Measurements from ENCODE around the gene RFX4.
"Not testable (repeated sequence)": the region's sequence is repeated elsewhere in the genome, so short reads cannot be mapped to it uniquely, and the experiment has no call there.

RFX4 gene

GRCh38 chr12:106594447-106594846 lies 11.6 kb downstream of the RFX4 start:
- DNase-seq: no peak

DNA sequence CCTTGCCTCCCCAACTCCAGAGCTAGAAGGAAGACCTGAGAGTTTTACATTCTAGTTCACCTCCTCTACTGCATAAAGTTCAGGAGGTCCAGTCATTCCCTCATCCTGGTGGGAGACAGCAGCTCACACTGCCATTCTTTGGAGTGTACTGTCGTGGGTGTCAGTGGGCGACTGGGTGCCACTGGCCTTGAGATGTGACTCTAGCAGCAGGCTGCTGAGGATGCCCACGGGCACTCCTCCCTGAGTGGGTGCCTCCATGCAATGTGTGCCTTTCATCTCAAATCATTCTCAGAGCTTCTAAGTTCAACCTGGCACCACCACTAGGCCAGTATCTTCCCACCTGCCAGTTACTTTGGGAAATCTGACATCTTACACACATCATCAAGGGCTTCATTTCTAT lies 12.5 kb downstream of the RFX4 start:
- no peak for DNase-seq

DNA sequence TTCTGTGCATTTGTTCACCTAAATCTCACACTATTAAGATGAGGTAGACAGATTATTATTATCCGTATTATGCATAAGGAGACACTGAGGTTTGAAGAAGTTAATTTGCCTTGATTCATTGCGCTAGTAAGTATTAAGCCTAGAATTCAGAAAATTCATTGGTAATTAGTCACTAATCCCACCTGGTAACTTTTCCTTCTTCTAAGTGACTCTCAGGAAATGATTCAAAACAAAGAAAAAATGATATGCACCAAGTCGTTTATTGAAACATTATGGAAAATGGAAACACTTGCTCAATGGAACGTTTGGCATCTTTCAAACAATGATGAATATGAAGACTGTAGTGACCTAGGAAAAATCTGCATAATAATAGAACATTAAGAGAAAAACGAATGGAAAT lies 15.2 kb downstream of the RFX4 start:
- no peak for DNase-seq

GRCh38 chr12:106599302-106599701 lies 16.5 kb downstream of the RFX4 start:
- DNase-seq: no peak

DNA sequence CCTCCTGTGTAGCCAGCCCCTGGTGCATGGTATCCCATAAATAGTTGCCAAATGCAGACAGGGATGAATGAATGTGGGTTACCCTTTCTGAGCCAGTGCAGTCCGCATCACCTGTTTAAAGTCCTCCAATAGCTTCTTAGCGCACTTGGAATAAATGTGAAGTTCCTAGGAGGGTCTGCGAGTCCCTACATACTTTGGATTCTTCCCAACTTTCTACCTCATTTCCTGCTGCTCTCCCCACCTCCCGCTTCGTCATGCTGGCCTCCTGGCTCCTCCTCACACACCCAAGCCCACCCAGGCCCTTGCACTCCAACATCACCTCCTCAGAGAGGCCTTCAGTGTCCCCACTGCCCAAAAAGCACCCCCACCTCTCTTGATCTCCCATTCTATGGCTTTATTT lies 17.7 kb downstream of the RFX4 start:
- no peak for DNase-seq

DNA sequence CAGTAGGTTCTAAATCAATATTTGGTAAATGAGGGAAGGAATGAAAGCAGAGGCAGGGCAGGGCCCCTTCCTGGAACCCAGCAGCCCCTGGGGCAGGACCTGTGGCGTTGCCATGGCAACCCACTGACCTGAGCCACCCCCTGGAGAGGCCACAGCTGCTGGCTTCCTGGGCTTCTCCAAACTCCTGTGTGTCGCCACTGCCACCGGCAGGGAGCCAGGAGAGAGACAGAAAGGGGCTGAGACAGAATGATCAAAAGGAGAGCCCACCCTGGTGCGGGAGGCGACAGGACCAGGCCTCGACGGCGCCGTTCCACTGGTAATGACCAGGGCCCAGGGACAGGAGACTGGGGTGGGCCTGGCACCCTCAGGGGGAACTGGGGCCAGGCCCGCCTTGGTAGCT lies 18.2 kb downstream of the RFX4 start:
- no peak for DNase-seq

- DNase-seq: no peak
Measured at GRCh38 chr12:106601496-106601895, 18.7 kb downstream of the RFX4 start.

DNA sequence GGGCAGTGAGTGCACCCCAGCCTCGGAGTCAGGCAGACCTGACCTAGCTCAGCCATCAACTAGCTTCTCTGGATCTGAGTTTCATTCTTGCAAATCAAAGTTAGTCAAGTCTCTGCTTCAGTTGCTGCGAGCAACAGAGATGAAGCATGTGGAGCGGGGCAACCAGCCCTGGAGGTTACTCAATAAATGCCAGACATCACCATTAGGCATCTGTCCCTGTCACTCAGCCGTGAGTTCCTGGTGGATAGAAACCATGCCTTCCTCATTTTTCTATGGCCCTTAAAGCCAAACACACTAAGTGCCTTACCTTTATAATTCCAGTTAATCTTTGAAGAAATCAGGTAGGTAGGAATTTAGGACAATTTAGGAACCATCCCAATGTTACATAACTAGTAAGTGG lies 19.3 kb downstream of the RFX4 start:
- DNase-seq: no peak

GRCh38 chr12:106605254-106605653 lies 22.4 kb downstream of the RFX4 start:
- DNase-seq: no peak

DNA sequence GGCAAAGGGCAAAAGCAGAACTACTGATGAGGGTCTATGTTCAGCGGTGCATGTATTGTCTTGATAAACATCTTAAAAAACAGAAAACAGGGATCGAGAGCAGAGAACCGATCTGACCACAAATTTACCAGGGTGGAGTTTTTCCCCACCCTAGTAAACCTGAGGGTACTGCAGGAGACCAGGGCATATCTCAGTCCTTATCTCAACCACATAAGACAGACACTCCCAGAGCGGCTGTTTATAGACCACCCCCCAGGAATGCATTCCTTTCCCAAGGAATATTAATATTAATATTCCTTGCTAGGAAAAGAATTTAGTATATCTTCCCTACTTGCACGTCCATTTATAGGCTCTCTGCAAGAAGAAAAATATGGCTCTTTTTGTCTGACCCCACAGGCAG lies 37.8 kb downstream of the RFX4 start:
- DNase-seq: not testable (repeated sequence)

DNA sequence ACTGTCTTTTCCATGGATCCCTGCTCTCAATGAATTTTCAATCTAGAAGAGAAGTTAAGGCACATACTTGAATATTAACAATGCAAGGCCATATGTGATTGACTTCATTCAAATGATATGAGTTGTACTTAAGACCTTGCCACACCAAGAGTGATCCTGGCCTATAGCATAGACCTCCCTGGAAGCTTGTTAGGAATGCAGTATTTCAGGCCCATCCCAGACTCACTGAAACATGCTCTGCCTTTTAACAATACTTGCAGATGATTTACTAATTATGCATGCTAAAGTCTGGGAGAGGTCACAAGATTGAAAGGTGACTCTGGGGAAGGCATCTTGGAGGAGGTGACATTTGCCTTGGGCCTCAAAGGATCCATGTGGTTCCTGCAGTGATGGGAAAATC lies 43.2 kb downstream of the RFX4 start:
- DNase-seq: no peak

DNA sequence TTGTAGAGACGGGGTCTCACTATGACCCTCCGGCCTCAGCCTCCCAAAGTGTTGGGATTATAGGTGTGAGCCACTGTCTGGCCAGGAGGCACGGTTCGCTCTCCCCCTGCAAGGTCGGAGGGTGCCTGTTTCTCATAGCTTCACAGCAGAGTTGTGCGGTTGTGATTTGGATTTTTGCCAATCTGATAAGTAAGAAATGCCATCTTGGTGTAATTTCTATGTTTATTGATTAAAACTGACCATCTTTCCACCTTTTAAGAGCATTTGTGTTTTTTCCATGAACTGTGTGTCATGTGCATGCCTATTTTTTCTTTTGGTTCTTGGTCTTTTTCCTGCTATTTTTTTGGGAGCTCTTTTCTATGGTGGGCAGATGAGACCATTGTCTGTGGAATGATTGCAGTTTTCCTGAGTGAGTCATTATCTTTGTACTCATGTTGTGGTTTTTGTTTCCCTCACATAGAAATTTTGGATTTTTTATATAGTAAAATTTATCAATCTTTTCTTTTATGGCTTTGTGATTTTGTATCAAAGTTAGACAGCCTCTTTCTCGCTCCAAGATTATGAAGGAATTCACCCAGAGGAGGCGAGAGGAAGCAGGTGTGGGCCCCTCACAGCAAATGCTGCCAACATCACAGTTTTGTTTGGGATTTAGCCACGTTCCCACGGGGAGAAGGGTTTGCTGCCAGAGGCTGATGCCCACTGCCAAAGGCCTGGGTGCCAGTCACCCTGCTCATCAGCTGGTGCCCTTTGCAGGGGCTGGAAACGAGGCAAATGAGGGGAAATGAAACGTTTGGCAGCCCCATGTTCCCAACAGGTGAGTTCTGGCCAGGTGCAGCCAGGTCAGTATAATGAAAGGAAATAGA lies 47.2 kb downstream of the RFX4 start:
- DNase-seq: no peak

DNA sequence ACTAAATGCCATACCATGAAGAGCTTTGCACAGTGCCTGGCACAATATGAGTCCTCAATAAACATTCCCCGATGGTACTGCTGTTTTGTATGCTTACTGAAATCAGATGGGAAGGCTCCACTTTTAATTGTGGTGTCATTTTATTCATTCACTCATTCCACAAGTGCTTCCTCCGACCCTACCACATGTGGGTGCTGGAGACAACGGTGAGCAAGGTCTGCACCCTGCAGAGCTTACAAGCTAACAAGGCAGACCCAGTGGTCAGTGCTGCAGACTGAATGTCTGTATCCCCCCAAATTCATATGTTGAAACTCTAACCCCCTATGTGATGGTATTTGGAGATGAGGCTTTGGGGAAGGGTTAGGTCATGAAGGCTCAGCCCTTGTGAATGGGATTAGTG lies 48.3 kb downstream of the RFX4 start:
- no peak for DNase-seq

- no peak for DNase-seq
Measured at GRCh38 chr12:106631797-106632196, 49.0 kb downstream of the RFX4 start.

DNA sequence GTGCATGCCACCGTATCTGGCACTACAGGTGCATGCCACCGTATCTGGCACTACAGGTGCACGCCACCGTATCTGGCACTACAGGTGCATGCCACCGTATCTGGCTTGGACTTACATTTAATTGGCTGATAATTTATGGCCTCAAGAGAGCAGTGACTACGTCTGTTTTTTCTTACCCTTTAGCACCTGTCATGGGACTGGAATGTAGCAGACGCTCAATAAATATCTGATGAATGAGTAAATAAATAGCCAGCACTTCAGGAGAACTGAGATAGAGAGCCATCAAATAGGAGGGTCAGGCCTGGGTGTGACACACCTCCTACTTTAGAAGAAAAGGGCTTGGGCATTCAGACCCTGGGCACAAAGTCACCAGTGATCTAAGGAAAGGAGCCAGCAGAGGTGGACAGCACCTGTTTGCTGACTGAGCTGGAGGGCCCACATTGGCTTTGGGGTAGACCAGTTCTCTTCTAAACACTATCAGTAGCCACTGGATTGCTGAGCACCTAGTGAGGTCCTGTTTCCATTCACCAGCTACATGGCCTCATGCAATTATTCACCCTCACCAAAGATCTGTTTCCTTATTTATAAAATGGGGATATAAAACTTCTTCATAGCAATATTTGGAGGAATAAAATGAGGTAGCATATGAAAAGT lies 50.1 kb downstream of the RFX4 start:
- DNase-seq: no peak

GRCh38 chr12:106633451-106633823 lies 50.6 kb downstream of the RFX4 start:
- no peak for DNase-seq

- no peak for DNase-seq
Measured at GRCh38 chr12:106634206-106634605, 51.4 kb downstream of the RFX4 start.

- DNase-seq: no peak
Measured at GRCh38 chr12:106643000-106643399, 60.2 kb downstream of the RFX4 start.

GRCh38 chr12:106644335-106645073 lies 61.7 kb downstream of the RFX4 start:
- no peak for DNase-seq

GRCh38 chr12:106645074-106645421 lies 62.2 kb downstream of the RFX4 start:
- no peak for DNase-seq

DNA sequence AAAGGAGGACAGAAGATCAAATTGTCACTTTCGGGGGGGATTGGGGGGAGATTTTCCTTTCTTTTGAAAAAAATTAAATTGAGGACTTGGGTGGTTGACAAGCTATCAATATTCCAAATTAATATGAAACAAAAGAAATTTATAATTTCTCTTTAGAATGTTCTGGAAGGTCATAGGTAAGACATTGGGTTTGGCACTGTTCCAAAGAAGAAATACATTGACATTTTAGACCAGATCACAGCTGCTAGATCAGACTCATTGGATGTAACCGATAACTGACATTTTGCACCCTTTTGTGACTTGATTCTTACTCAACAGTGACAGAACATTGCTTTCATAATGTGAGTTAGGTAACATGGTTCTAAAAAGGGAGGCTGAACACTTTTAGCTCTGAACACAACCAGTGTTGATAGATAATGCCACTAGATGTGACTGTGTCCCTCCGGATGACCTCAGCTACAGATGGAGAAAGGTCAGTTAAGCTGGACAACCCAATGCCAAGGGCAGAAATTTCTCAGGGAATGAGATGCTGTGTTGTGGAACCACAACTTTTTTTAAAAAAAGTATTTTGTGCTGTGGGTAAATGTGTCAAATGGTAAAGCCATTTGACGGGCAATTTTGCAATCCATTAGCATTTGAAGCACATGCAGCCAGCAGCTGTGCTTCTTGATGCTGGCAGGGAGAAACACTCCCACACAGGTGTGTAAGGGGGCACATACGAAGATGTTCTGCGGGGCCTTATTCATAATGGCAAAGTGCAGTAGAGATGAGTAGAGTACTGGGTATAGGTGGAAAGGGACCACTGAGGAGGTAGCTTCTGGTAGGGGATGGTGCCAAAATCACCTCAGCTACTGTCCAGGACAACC lies 62.9 kb downstream of the RFX4 start:
- DNase-seq: no peak

GRCh38 chr12:106646472-106646871 lies 63.7 kb downstream of the RFX4 start:
- no peak for DNase-seq
